HG03108 (cell line): Measurements from ENCODE around the gene EEFSEC.

Source experiments
- ATAC-seq: cut with Tn5 transposase; IDR thresholded peaks from one replicate; pipeline ENCODE4 v1.9.1; 2021; ENCODE audit warnings: moderate library complexity; ENCODE audit not compliant: unreplicated experiment

The EEFSEC gene

DNA sequence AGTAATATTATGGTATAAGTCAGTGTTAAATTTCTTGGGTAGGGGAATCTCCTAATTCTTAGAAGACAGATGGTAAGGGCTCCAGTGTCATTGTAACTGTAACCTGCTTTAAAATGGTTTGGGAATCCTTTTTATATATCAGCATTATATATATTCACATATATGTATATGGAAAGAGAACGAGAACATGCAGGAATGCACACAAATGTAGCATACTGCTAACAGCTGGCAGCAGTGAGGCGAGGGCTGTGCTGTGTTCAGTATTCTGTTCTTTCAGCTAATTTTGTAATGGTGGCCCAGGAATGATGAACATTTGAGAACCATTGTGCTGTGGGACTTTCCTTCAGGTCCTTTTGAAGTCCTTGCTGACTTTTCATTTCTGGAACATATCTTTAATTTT is 60.8 kb downstream of the EEFSEC start:
- no peak for ATAC-seq

DNA sequence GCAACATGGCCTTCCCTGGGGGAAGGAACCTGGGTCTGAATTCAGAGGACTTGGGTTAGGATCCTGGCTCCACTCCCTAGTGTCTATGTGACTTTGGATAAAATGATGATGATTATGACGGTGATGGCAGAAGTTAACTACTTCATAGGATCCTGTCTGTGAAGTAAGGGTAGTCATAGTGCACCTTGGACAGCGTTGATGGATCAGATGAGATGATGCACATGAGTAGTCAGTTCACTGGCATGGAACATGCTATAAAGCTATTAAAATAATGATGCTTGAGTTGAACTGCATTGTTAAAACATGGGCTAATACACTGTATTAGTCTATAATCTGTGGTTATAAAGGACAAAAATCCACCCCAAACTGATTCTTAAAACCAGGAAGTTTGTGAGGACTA is 62.0 kb downstream of the EEFSEC start:
- no peak for ATAC-seq

DNA sequence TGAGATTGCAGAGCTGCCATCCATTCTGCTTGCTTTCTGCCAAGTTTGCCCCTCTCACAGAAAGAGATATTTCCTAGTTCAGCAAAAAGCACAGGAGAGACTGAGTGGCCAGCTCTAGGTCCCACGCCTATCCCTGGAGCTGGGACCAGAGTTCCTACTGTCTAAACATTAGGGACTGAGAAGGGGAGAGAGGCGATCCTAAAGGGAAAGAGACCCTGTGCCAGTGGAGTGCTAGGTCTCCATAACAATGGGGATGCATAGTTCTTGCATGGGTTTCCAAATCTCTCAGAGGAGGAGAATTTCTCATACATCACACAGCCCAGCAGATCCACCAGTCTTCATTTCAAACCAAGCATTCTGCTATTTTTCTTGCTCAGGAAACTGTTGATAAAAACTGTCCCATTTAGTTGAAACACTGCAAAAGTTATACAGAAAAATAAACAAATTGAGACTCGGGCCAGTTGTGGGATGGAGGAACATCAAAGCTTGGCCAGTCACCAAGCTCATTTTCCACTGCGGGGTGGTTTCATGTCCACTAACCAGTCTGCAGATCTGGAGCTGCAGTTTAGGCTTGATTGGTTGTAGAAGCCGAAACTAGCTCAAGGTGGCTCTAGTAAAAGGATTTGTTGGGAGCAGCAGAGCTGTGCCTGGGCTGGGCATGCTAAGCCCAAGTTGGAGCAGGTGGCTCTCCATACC is 62.7 kb downstream of the EEFSEC start:
- ATAC-seq, result no peak

DNA sequence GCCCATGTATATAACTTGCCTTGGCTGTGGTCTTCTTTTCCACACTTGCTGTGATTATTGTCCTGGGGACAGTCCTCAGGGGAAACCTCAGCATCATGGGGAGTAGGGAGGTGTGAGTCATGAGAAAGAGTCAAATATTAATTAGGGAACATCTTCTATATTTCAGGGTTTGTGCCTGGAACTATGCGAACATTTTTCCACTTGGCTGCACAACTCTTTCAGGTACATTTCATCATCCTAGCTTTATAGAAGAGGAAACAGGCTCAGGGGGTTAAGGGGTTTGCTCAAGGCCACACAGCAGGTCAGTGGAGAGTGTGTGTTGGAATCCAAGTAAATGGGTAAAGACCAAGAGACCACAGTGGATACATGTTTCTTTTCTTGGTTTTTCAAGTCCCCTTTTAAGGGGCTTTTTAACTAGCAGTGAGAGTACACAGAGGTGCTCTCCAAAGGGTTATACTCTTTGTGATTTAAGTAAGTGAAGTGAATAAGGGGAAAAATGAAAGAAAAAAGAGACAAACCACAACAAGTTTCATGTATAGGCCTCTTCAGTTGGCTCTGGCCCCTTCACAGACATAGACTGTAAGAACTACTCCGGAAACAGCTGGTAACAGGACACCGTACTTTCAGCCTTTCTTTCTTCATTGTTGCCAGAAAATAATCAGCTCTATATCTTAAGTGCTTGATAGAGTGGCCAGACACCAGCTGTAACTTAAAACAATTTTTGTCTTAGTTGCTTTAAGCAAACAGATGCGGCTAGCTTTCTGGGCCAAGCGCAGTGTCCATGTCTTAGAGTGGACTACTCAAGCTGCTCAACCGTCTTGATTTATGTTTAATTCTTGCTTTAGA is 64.6 kb downstream of the EEFSEC start:
- no peak for ATAC-seq

DNA sequence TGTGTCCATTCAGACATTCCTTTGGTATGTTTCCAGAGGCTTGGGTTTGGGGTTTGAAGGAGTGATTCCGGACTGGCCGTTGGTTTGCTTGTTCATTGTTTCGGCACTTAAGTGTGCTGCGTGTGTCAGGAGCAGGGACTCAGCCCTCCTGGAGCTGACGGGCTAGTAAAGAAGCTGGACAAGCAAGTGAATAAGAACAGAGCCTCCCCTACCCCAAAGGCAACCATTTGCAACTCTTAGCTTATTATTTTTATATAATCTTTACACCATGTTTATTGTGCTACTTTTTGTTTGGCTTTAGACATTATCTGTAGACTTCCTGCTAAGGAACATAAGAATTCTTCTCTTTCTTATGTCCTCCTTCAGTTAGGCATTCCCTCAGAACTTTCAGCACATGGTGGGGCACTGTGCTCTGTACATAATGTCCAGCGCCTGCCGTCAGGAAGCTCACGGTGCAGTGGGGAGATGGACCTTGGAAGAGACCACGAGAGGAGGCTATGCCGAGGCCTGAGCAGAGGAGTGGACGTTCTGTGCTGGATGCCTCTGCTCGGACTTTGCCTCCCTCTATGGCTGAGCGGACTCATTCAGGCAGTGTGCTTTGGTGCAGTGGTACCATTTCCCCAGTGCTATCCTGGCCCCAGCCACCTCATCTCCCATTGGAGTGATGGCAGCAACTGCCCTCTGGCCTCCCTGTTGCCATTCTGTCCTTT is 65.4 kb downstream of the EEFSEC start:
- no peak for ATAC-seq

DNA sequence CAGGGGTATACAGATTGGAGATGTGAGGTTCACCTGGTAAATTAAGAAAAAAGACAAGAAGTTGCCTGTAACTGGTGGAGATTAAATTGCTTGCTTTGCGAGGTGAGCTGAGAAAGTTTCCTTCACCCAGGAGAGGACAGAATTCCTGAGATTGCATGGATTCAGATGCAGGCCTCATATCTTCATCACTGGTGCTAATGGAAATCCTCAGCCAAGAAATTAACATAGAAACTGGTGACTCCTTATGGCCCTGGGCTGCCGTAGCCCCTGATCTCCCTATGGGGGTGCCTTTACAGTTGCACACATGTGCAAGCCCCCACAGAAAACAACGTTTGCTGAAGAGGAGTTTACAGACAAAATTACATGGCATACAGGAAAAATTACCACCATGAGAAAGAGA is 68.0 kb downstream of the EEFSEC start:
- ATAC-seq, result no peak

DNA sequence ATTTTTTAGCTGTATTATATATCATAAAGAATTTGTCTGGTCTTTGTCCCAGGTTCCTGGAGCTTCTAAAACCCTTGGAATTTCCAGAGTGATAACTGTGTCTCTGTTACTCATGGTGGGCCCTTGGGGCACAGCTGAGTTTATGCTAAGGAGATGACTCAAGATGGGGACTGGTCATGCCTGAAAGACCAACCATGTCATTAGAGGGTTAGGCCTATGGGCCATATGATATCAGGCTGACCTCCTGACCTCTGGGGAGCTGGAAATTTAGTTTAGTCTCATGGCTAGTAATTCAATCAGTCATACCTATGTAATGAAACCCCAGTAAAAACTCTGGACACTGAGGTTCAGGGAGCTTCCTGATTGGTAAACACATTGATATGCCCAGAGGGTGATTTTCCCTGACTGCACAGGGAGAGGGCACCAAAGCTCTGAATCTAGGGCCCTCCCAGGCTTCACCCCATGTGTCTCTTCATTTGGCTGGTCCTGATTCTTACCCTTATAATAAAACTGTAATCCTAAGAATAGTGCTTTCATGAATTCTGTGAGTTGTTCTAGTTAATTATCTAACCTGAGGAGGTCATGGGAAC is 69.6 kb downstream of the EEFSEC start:
- ATAC-seq, result no peak

DNA sequence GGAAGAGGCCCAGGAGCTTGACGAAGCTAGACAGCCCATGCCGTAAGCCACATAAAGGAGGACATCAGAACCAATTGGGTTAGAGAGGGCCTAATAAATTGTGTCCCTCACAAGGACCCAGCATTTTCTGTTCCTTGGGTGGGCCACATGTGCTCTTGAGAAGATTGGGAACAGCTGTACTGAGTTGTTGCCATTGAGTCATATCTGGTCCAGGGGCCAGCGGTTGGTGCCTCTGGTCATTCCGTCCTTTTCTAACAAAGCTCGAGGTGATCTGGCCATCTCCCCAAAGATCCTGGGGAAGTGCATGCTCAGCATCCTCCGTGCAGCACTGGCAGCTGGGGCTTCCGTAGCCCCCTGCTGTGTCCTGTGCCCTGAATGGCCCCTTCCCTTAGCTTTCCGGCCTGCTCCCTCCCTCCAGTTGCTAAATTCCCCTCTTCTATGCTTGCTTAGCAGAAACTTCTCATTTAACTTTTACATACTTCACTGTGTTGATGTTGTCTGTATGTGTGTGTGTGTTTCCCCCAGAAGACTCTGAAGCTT is 73.0 kb downstream of the EEFSEC start:
- ATAC-seq, result no peak

DNA sequence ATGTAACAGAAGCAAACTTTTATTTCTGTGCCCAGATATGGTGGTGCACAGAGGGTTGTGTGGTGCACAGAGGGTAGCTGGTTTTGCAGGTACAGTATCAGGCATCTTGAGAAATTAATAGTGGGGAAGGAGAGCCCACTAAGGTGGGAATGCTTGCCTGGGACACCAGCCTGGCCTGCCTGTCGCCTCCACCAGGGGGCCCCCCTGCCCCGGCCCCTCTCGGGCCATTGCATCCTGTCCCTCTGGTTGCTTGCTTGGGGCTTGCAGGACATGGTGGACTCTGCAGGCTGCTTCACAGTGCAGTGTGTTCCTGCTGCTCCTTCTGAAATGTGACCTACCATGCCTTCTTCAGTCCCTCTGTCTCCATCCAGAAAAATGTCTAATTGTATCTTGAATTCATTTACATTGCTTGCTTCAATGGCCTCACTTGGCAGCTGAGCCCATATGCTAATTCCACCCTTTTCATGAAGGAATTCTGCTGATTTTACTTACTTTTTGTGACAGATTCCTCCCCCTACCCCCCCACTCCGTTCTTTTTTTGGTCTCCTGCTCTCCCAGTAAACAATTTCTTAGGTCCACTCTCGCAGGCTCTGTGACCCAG is 73.6 kb downstream of the EEFSEC start:
- no peak for ATAC-seq

DNA sequence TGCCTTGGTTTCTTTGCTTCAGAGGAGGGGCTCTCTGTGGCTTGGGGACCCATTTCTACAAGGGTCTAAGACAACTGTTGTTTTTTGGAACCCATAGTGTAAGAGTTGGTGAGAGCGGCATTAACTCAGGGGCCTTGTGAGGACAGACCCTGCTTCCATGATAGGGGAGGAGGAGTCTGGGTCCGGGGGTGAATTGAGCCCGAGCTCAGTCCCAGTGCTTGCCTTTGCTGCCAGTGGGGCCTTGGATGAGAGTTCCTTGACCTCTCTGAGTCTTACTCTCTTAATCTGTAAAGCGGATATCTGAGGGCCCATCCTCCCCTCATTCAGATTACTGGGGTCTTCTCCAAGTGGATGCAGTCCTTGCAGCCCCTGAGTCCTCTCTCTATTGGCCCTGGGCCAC is 74.2 kb downstream of the EEFSEC start:
- ATAC-seq, result no peak

DNA sequence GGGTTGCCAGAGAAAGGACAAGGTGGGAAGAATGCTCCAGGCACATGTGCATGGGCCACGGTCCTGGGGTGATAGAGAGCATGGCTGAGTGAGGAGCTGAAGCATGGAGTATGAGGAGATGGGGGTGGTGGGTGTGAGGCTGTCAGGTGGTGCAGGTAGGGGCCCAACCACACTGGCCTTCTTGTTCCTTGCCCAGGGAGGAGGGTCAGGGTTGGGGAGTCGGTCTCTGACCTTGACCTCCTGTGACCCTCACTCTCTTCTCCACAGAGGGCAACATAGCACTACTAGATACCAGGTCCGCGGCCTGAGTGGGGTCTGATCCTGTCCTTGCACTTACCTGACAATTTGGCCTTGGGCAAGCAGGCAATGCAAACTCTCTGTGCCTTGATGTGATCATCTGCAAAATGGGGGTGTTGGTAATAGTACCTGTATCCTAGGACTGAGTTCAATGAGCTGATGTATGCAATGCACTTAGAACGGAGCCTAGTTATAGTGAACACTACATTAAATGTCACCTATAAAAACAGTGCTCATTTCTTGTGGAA is 75.2 kb downstream of the EEFSEC start:
- no peak for ATAC-seq

DNA sequence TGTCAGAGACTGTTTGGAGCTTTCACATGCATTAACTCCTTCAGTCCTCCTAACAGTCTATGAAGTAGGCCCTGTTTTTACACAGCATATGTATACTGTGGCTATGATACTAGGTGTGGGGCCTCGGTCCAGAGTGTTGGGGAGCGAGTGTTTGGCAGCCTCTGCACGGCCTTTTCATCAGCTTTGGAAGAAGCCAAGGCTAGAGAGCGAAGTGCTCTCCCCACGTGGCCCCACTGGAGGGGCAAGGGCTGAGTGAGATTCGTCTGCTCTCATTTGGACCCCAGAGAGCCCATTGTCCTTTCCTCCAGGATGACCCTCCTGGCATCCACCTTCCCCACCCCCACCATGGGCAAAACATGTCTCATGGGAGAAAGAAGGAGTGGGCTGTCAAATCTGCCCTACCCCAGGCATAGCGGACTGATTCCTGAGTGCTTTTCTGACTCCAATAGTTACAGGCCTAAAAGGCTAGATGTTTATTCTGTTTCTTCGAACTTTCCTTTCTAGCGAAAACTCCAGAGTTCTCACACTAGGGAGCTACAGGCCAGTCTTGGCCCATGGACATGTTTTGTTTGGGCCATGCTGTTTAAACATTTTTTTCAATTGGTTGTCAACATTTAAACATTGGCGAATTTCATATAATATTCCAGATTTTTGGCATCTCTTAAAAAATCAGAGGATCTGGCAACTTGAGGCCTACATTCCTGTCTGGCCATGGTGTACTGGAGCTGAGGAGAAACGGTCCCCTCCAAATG is 76.0 kb downstream of the EEFSEC start:
- no peak for ATAC-seq

DNA sequence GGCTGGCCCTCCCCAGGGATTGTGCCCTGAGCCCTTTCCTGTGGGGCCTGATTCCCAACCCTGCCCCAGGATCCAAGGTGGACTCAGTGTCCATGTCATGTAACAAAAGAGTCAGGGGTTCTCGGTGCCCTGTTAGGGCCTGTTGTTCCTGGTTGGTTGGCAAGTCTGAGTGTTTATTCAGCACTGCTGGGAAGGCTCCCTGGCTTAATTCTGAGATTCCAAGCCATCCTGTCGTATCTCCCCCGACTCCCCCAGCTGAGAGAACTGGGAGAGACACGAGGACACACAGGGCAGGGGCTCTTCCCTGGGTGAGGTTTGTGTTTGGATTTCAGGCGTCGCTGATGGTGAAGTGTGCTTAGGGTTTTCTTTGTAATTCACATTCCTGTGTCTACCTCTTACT is 78.3 kb downstream of the EEFSEC start:
- no peak for ATAC-seq

DNA sequence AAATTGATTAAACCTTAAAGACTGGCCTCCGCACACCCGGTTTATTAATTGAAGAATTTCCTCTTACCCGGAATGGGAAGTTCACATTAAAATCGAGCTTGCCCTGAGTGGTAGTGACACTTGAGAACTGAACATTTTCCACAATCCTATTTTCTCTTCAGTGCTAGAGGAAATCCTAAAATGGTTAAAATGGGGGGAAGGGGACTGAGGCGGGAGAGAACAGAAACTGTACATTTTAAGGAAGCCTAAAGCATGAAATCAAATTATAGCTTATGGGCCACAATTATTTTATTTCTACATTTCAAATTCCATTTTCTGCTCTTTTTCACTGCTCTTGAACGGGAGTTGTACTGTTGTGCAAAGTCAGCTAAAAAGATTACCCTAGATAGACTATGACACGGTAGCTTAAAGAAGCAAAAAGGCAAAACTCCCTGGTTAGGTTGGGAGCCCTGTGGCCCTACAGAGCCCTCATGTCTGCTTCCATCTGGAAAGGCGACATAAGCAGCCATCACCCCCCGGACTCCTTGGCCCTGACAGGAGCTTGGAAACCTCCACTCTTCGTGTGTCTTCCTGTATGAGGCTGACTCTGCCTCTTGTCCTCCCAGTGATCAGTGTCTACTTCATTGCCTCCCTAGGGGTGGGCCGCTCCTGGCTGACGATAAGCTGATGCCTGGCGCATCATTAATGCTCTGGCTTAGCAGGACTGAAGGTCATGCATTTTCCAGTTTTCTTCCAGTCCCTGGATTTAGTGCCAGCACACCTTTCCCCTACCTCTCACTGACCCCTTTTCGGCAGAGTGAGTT is 79.3 kb downstream of the EEFSEC start:
- no peak for ATAC-seq

DNA sequence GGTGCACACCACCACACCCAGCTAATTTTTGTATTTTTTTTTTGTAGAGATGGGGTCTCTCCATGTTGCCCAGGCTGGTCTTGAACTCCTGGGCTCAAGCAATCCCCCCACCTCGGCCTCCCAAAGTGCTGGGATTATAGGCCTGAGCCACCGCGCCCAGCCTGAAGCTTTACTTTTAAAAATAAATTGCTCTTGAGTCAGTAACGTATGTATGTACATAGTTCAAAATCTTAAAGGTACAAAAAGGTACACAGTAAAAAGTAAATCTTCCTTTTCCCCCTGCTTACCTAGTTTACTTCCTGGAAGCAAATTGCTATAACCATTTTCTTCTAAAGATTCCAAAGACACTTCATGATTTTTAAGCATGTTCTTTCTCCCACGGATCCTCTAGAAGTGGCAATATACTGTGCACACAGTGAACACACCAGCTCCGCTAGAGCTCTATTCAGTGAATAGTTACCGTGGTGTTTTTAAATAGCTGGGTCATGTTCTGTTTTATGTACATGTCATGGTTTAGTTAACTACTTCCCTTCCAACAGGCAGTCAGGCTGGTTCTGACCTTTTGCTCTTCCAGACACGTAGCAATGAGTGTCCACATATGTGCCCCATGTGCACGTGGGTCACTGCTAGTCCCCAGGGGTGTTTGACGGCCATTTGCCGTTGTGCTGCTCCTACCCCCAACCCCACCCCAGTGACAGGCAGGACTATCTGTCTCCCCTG is 82.1 kb downstream of the EEFSEC start:
- no peak for ATAC-seq

DNA sequence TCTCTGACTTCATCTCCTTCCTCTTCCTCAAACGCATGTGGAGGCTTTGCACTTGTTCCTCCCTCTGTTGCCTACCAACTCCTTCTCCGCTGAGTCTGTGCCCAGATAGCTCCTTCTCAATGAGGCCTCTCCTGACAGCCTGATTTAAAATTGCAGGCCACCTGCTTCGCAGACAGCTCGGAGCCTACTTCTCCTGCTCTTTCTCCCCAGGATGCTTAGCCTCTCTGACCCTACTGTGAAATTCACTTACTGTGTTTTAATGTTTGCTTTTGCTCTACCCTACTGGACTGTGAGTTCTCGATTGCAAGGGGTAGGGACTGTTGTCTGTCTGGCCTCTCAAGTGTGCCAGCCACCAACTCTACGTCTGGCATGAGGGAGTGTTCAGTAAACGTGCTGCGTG is 83.4 kb downstream of the EEFSEC start:
- no peak for ATAC-seq

DNA sequence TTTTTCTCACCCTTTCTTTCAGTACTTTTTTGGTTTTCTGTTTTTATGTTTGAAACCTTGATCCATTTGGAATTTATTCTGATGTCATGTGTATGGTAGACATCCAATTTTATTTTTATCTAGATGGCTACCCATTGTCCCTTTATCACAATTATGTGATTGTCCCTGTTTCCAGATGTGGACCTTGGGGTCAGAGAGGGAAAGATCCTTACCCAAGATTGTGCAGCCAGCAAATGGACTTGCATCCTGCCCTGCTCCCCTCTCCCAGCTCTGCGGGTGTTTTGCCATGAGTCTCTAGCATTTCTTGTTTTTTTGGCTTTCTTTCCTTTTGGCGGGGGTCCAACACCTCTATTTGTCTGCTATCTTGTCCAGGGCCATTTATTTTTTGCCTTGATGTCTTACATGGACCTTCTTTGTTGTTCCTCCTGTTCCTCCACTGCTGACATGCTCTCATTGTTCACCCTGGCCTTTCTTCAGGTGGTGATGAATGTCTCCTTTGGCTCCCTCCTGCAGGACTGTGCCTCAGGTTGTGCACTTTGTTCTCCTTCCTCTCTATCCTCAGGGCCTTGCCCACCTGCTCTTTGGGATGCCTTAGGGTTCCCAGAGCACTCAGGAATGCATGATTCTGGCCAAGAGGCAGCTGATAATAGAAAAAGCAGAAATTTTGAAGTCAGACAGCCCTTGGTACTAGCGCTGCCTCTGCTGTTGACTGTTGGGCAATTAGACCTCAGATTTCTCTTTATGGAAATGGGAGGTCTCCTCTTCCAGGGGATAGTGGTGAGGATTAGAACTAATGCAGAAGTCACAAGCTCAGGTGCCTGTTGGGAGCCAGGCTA is 84.3 kb downstream of the EEFSEC start:
- no peak for ATAC-seq

DNA sequence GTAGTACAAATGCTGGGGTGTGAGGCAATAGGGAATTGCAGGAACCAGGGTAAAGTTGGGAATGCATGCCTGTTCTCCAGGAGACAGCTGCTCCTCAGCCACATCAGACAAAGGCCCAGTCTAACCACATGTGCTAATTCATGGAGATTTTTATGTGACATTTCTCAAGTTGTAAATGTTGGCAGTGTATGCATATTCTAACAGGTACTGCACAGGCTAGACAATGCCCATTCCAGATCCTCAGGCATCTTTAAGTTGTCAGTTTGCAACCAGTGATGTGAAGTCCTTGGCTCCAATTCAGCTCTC is 84.9 kb downstream of the EEFSEC start:
- no peak for ATAC-seq
